HL-60/S4 (cell line): ENCODE measurements around the gene PGLYRP2.
"Not testable (repeated sequence)": the region's sequence is repeated elsewhere in the genome, so short reads cannot be mapped to it uniquely, and the experiment has no call there.

Source experiments
- in situ Hi-C: fragments of 300-500 bp; cut with MboI; formaldehyde crosslinking; loops from 2 replicates; pipeline ENCODE4 v1.14.3; 2022; ENCODE audit warnings: low sequenced_read_pairs

The PGLYRP2 gene

DNA sequence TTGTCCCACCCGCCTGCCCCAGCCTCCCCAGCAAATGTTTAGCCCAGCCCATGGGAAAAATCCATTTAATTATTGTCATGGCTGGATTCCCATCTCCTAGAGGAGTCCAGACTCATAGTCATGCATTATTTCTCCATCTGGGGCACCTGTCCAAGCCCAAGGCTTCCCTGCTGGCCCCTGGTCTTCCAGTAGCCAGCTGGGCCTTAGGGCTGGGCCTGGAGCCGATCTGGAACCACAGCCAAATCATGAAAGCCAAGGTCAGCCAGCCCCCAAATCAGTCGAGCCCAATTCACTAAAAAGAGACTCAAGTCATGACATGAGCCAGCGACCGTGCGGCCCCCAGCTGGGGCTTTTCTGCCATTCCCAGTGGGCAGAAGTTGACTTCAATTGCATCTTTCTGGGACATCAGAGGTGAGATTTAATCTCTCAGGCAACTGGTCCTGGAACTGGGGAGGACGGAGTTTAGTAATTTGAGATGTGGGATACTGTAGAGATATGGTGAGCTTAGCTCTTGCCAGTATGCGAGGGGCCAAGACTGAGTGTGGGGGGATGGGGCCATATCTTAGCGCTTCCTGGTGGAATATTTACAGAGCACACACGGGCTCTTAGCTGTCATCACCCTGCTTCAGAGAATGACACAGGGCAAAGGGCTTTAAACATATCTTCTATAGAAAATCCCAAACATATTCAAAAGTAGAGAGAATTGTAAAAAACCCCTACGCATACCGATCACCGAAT is 9.4 kb upstream of the PGLYRP2 start:
- in situ Hi-C loops = no loop called here

DNA sequence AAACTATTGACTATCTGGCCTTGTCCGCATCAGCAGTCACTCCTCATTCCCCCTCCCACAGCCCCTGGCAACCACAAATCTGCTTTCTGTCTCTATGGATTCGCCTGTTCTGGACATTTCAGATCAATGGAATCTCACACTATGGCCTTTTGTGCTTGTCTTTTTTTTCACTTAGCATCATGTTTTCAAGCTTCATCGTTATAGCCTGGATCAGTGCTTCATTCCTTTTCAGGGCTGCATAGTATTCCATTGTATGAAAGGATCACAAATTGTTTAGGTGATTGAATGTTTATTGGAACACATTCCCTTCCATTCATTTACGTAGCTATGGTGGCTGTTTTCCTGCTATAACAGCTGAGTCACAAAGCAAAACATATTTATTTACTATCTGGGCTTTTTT is 7.7 kb upstream of the PGLYRP2 start:
- in situ Hi-C loops = no loop called here

DNA sequence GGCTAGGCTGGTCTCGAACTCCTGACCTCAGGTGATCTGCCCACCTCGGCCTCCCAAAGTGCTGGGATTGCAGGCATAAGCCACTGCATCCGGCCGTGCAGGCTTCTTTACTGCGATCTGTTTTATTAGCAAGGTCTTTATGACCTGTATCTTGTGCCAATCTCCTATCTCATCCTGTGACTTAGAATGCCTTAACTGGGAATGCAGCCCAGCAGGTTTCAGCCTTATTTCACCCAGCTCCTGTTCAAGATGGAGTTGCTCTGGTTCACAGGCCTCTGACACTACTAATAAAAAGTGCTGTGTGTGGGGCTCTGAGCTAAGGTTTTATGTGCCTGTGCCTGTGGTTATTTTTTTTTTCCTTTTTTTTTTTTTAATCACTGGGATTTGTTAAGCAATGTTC is 6.5 kb upstream of the PGLYRP2 start:
- in situ Hi-C loops = not testable (repeated sequence)

DNA sequence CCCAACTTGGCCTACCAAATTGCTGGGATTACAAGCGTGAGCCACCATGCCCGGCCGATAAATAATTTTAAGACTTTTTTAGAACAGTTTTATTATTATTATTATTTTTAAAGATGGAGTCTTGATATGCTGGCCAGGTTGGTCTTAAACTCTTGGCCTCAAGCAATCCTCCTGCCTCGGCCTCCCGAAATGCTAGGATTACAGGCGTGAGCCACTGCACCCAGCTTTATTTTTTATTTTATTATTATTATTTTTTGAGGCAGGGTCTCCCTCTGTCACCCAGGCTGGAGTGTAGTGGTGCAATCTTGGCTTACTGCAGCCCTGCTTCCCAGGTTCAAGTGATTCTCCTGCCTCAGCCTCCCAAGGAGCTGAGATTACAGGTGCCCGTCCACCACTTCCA is 1.7 kb upstream of the PGLYRP2 start:
- in situ Hi-C loops = not testable (repeated sequence)

DNA sequence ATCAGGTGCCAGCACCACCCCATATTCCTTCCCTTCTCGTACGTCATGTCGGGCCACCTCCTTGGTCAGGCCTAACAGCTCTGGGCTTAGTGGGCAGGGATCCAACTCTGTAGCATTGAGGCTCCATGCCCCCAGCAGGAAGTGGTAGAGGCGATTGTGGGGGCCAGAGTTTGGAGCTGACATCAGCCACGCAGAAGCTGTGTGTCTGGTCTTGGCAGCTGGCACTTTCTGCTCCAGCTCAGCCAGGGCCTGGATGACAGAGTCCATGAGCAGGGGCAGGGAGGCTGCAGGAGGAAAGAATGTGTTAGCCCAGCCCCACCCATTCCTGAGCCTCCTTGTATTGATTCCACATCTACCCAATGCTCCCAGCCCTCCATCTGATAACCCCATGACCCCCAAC is 3.0 kb downstream of the PGLYRP2 start:
- in situ Hi-C loops = no loop called here

DNA sequence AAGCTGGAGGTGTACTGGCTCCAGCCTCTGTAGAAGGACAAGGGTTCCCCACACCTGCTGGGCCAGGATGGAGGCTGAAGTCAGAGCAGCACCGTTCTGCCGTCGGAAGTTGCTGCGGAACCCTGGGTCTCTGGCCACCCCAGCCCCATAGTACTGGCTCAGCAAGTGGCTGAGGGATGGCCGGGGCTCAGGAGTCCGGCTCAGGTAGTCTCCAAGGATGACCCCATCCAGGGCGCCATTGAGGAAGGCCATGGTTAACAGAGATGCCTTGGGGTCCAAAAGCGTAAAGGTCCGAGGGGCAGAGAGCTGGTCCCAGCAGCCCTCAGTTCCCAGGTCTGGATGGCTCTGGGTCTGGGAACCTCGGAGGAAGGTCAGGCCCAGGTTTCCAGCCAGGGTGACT is 3.7 kb downstream of the PGLYRP2 start:
- in situ Hi-C loops = no loop called here

DNA sequence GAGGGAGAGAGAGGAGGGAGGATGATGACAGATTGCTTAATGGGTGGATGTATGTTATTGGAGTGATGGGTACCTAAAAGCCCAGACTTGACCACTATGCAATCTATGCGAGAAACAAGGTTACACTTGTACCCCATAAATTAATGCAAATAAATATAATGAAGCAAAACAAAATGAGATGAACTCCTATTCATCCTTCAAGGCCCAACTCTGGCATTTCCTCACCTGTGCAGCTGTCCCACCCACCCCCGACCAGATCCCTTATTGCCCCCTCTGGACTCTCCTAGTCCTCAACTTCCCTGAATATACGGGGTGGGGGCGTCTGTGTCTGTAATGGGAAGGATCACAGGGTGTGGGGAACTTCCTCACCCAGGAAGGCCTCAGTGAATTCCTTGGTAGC is 4.1 kb downstream of the PGLYRP2 start:
- in situ Hi-C loops = no loop called here

DNA sequence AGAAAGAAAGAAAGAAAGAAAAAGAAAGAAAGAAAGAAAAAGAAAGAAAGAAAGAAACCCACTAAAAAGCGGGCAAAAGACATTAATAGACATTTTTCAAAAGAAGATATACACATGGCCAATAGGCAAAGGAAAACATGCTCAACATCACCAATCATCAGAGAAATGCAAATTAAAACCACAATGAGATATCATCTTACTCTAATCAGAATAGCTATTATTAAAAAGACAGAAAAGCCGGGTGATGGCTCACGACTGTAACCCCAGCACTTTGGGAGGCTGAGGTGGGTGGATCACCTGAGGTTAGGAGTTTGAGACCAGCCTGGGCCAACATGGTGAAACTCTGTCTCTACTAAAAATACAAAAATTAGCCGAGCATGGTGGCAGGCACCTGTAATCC is 5.5 kb downstream of the PGLYRP2 start:
- in situ Hi-C loops = not testable (repeated sequence)

DNA sequence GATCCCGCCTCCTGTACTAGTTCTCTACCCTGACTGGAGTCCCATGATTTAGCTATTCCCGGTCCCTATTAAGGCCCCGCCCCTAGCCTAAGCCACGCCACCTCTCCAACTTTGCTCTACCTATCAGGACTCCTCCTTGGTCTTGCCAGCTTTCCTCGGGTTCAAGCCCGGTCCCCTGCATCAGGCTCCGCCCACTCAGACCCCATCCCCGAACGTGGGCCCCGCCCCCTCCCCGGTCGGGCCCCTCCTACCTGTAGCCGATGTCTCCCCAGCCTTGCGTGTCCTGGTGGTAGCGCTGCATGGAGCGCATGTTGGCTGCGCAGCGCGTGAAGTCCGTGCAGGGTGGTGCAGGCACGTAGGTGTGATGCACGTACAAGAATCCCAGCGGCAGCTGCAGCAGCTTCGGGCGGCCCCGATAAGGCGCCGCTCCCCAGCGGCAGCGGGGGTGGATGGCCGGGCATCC is 7.6 kb downstream of the PGLYRP2 start:
- in situ Hi-C loops = no loop called here

DNA sequence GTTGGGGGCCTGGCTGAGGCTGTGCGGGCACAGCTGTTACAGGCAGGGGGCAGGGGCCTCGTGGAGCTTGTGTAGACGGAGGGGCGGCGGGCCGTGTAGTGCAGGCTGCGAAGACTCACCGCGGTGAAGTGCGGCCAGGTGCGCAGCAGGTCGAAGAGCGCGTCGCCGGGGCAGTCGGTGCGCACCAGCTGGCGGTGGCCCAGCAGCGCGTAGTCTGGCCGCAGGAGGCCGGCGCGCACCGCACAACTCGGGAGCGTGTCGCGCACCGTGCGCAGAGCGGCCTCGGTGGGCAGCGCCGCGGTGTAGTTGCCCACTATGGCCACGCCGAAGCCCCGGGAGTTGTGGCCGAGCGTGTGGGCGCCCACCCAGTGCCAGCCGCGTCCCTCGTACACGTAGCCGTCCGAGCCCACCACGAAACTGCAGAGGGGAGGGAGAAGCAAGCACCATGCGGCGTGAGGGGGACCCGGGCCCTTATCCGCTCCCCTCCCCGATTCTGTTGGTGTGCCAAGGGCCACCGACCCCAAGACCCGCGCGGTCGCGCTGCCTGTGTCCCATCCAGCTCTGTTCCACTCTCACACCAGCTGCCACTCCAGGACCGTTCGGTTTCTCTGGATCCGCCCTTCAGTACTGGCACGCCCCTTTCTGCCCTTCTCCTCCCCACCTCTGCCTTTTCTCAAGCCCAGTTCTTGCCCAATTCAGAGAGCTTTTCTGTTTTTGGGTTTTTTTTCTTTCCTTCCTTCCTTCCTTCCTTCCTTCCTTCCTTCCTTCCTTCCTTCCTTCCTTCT is 9.6 kb downstream of the PGLYRP2 start:
- in situ Hi-C loops = no loop called here

DNA sequence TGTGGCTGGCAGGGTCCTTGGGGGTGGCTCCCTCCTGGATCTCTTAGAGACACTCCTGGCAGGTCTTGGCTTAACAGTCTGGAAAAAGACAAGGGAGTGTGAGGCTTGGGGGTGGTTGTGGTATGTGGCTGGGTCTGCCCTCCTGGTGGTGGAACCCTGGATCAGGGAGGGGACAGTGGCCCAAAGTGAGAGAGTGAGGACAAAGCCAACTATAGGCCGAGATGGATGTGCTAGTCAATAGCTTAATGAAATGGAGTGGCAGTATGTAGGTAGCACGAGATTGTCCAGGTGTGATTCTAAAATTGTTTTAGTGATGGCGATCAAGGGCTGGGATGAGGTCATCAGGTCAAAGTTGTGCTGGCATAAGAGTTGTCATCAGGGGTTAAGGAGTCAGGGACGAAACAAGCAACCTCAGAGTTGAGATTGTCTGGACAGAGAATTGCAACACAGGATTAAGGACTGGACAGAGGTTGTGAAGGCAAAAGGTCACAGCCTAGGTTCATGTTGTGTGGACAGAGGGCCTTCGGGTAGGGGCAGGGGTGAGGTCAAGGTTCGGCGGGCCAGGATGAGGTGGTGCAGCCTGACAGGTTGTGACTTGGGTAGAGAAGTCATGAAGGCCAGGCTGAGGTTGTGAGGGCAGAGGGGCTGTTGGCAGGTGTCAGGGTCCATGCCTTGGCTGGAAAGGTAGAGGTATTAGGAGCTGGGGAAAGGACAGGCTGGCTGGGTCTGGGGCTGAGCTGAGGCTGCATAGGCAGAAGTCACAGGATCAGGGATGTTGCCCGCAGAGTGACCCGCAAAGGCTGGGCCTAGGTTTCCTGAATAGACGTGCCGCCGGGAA is 10.4 kb downstream of the PGLYRP2 start:
- in situ Hi-C loops = no loop called here

DNA sequence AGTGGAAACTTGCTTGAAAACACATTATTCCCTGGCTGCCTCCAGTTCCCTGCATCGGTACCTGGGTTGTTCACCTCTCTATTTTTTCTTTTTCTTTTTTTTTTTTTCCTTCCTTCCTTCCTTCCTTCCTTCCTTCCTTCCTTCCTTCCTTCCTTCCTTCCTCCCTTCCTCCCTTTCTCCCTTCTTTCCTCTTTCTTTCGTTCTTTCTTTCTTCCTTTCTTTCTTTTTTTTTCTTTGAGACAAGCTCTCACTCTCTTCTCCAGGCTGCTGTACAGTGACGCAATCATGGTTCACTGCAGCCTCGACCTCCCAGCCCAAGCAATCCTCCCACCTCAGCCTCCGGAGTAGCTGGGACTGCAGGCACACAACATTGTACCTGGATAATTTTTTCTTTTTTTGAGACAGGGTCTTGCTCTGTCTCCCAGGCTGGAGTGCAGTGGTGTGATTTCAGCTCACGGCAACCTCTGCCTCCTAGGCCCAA is 11.5 kb downstream of the PGLYRP2 start:
- in situ Hi-C loops = no loop called here

DNA sequence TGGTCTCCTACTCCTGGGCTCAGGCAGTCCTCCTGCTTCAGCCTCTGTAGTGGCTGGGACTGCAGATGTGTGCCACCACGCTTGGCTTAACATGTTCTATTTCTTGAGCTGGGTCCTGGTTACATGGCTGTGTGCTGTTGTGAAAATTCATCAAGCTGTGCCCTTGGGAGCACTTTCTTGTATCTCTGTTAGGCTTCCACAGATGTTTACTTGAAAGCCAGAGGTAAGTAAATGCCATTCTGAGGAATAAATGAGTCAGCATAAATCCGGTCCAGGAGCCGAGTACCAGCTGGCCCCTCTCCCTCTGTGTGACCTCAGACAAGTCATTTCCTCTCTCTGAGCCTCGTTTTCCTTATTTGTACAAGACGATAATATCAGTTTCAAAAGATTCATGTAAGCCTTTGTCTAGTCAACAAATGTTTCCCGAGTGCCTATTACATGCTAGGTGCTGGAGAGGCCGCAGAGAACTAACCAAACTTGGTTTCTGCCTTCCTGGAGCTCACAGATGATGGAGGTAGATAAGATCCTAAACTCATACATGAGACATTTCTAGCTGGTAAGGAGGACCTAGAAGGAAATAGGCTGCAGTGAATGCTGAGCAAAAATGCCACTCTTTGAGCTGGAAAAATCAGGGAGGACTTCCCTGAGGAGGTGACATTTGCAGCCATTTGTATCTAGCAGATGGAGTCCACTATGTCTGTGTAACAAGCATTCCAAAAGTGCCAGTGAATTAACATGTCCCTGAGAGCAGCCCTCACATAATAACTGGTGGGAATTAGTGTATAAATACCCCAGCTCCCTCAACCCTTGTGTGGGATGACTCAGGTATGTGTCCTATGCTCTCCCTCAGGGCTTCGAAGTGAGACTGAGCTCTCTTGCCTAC is 12.2 kb downstream of the PGLYRP2 start:
- in situ Hi-C loops = no loop called here

DNA sequence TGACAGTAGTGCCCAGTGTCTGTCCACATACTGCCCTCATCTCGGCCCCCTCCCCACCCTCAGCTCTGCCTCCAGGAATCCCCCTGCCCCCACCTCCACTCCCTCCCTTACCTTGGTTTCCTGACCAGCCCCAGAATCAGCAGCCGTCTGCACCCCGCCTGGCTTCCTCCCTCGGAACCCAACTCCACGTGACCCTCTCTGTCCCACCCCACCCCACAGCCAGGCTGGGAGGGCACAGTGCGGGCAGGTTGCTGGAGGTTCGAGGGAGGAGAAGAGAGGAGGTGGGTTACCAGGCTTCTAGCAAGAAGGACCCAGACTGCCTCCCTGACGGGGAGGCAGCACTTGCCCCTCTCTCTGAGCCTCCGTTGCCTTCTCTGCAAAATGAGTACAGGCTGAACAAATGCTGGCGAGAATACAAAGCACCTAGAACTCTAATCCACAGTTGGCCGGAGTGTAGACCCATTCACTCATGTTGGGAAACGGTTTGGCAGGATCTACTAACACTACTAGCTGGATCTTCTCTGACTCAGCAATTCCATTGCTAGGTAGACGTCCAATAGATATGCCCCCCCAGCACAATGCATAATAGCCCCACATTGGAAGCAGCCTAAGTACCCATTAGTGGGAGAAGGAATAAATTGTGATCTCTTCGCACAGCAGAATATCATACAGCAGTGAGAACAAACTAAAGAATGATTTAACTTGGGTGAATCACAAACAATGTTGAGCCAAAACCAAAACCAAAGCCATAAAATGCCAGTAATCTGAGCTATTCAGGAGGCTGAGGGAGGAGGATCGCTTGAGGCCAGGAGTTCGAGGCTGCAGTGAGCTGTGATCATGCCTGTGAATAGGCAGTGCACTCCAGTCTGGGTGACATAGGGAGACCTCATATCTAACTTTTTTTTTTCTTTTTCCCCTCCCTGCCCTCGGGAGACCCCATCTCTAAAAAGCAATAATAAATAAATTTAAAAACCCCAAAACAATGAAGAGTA is 14.6 kb downstream of the PGLYRP2 start, which contains the start of gene RASAL3:
Gene RASAL3, minus strand, starts transcription at position 151 of the 992 bp plus-strand sequence. CDS start 186 bp downstream, outside the sequence.
- in situ Hi-C loops = no loop called here

DNA sequence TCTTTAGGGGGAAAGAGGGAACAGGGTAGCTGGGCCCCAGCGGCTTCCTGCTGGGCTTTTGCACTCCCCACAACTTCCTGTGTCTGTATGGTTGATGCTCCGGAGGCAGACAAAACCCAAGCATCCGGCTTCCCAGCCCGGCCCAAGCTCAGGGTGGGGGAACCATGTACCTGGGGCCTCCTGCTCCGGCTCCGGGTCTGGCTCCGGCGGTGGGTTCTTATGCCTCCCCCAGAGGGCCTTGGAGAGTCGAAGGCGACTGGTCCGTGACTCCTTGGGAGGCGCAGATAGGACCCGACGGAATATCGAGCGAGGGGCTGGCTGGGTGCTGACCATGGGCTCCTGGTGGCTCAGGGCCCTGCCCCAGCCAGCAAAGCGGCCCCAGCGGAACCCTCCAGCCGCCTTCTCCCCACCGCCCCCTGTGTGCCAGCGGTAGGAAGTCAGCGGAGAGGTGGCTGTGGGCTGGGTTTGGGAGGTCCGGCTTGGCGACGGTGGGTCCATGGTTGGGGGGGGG is 15.4 kb downstream of the PGLYRP2 start:
- in situ Hi-C loops = no loop called here

DNA sequence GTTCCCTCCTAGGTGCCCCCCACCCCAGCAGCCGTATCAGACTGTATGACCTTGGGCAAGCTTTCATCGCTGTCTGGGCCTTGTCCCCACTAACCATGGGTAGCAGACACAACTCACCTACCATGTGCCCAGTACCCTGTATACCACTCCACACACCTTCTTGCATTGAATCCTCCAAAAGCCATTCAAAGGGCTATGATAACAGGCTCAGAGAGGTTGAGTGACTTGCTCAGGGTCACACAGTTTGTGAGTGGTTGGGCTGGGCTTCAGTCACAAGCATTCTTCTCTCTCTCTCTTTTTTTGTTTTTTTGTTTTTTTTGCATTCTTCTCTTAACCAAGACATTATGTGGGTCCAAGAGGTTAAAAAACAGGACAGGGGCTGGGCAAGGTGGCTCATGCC is 17.6 kb downstream of the PGLYRP2 start:
- in situ Hi-C loops = no loop called here

DNA sequence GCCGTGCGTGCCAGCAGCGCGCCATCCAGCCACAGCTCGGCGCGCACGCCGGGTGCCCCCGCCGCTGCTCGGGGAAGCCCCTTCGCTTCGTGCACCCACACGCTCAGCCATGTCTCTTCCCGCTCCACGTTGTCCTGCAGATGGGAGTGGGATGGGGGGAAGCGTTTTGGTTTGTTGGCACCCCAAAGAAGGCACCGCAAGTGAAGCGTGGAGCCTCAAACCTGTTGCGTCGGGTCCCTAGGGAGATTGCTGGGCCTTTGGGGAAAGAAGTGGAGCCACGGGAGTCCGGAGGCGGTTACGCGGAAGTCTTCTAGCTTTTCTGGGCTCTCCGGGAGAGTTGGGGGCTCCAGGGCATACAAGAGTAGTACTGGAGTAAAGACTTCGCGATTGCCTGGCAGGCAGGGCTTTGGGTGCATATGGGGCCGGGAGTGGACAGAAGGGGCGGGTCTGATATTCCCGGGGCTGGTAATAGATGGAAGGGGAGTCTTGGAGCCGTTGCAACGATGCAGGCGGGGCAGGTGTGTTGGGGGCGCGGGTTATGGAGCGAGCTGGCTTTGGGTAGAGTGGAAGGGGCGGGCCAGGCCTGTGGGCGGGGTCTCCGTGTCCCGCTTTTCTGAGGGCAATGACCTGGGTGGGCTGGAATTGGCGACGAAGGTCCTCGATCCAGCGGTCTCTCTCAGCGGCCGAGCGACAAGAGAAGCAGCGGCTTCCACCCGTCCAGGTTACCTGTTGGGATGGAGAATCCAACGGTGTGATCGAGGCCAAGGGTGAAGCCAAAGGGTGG is 21.4 kb downstream of the PGLYRP2 start:
- in situ Hi-C loops = no loop called here
